Activated CD4-positive, alpha-beta memory T cell treated with anti-CD3 and anti-CD28 coated beads for 36 hours (primary cell): ENCODE data around the gene KCNJ12. TPM values are rescaled to one million over a fixed set of nuclear protein-coding genes. Genes with fewer than 3 reads are reported as not detected.
"Not testable (repeated sequence)": the region's sequence is repeated elsewhere in the genome, so short reads cannot be mapped to it uniquely, and the experiment has no call there.

Source experiments
- CTCF ChIA-PET: fragments of 350-600 bp; sonication (Branson Sonifier 250); formaldehyde crosslinking; loops from one replicate; lab custom pipeline; 2021; ENCODE audit warnings: antibody characterized with exemption, inconsistent platforms; lab: Charles Lee
- POLR2A ChIA-PET: fragments of 350-600 bp; sonication (Branson Sonifier 250); formaldehyde crosslinking; loops from one replicate; lab custom pipeline; 2021; ENCODE audit warnings: antibody characterized with exemption; lab: Charles Lee
- DNase-seq: peaks from one replicate; pipeline ENCODE4 v3.0.0-alpha.2; 2020
- H3K27ac Mint-ChIP-seq: one replicate; pipeline ENCODE4 v1.8.0; 2021; ENCODE audit warnings: mixed read lengths
- H3K27me3 Mint-ChIP-seq: one replicate; pipeline ENCODE4 v1.8.0; 2021; ENCODE audit warnings: mixed read lengths
- H3K36me3 Mint-ChIP-seq: one replicate; pipeline ENCODE4 v1.8.0; 2021; ENCODE audit warnings: mixed read lengths
- H3K4me1 Mint-ChIP-seq: one replicate; pipeline ENCODE4 v1.8.0; 2021; ENCODE audit warnings: low read depth, mixed read lengths
- H3K4me3 Mint-ChIP-seq: one replicate; pipeline ENCODE4 v1.8.0; 2021; ENCODE audit warnings: mild to moderate bottlenecking, mixed read lengths
- H3K9me3 Mint-ChIP-seq: one replicate; pipeline ENCODE4 v1.8.0; 2021; ENCODE audit warnings: mixed read lengths
- intact Hi-C: fragments of 100-400 bp; cut with micrococcal nuclease; formaldehyde crosslinking; loops from one replicate; pipeline ENCODE4 v1.15.1; 2023
- total RNA-seq, 2 experiments: library from RNA; stranded (reverse); gene quantifications; one replicate each; pipeline ENCODE4 v1.2.3, GENCODE V29; 2021

The KCNJ12 gene
- total RNA-seq, 2 experiments from 2014 or later: not detected

DNA sequence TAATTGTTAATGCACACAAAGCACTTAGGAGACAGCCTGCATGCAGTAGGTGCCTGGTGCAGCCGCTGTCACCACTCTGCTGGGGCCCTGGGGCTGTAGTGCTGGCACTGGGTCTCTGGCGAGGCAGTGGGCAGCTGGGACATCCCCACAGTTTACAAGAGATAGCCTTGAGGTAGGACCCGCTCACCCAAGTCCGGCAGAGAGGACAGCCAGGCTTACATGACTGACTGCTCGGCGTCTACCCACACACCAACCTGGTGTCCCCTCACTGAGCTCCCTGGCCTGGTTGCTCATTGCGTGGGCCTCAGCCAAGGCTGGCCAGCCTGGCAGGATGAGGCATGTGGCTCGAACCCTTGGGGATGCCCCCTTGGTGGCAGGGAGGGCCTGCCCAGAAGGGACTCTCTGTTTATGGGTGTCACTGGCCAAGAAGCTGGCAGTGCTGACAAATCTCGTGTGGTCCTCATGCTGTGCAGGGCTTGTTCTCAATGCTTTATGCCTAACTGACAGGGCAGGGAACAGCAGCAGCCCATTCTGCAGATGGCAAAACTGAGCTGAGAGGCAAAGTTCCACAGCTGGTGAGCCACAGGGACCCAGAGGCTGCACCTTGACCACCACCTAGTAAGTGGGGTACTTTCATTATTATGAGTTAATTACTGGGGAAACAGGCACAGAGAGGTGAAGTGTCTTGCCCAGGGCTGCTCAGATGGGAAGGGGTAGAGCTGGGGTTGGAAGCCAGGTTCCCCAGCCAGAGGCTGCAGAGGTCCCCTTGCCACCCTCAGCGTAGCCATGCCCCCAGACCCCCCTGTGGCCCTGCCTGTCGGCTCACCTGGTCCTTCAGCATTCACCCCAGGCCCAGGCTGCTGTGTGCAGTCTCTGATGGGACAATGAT is 32.9 kb upstream of the KCNJ12 start:
- H3K27me3 Mint-ChIP-seq, CTCF ChIA-PET, H3K4me1 Mint-ChIP-seq, POLR2A ChIA-PET, H3K27ac Mint-ChIP-seq, H3K36me3 Mint-ChIP-seq, DNase-seq, intact Hi-C loops, H3K4me3 Mint-ChIP-seq, H3K9me3 Mint-ChIP-seq: not testable (repeated sequence)

DNA sequence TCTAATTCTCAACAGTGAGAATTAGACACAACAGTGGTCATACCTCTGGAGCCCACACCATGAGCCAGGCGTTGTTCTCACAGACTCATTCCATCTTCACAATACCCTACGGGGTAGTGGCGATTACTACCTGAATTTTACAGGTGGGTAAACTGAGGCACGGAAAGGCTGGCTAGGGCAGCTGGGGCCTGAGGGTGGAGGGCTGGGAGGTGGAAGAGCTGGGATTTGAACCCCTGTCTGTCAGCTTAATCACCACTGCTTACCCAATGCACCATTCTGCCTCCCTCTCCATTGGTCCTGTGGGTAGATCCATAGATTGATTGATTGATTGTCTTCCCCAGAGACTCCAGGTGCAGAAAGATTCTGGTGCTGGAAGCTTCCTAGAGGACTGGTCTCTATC is 31.4 kb upstream of the KCNJ12 start:
- POLR2A ChIA-PET, H3K27me3 Mint-ChIP-seq, H3K9me3 Mint-ChIP-seq, H3K27ac Mint-ChIP-seq, CTCF ChIA-PET, intact Hi-C loops, H3K4me3 Mint-ChIP-seq, DNase-seq, H3K36me3 Mint-ChIP-seq, H3K4me1 Mint-ChIP-seq: not testable (repeated sequence)

DNA sequence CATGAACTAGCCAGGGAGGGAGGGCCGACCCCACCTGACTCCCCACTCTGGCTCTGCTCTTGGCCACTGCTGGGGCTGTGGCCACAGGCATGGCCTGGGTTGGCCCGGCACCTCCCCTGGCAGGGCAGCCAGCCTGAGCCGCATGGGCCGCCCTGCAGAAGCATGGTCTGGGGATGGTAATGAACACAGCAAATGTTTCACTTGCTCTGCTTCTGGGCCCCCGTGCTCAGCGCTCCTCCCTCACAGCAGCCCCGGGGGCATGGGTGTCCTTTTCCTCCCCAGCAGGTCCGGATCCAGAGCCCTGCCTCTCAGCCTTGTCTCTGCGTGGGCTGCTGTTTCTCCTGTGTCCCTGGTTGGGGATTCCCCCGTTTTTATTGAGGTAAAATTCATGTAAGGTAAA is 30.9 kb upstream of the KCNJ12 start:
- CTCF ChIA-PET: no interaction called here

DNA sequence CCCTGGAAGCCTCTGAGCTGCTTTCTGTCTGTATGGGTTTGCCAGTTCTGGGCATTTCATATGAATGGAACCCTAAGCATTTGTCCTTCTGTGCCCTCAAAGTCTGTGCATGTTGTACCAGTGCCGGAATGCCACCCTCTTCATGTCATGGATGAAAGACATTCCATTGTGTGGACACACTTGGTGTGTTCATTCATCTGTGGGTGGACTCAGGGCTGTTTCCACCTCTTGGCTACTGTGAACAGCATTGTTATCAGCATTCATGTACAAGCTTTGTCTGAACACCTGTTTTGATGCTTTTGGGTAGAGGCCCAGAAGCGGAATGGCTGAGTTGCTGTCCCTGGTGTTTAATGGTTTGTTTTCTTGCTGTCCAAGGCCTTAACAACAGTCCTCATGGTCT is 30.1 kb upstream of the KCNJ12 start:
- H3K9me3 Mint-ChIP-seq, H3K4me3 Mint-ChIP-seq, POLR2A ChIA-PET, H3K36me3 Mint-ChIP-seq, DNase-seq, H3K27ac Mint-ChIP-seq, H3K27me3 Mint-ChIP-seq, CTCF ChIA-PET, intact Hi-C loops, H3K4me1 Mint-ChIP-seq: not testable (repeated sequence)

More for the DNA sequence above, 30.9 kb upstream of the KCNJ12 start:
- Mint-ChIP-seq H3K27ac (no peak overlapping the region), H3K4me1 (peaks cover 2% of the 10 kb centered on the region), H3K27me3 (peaks cover 2% of the 10 kb centered on the region), H3K9me3 (no peaks in the 10 kb centered on the region), H3K36me3 (no peaks in the 10 kb centered on the region), H3K4me3 (no peak overlapping the region)
- DNase-seq: no peak
- intact Hi-C loops: no loop called here
- POLR2A ChIA-PET: no interaction called here

DNA sequence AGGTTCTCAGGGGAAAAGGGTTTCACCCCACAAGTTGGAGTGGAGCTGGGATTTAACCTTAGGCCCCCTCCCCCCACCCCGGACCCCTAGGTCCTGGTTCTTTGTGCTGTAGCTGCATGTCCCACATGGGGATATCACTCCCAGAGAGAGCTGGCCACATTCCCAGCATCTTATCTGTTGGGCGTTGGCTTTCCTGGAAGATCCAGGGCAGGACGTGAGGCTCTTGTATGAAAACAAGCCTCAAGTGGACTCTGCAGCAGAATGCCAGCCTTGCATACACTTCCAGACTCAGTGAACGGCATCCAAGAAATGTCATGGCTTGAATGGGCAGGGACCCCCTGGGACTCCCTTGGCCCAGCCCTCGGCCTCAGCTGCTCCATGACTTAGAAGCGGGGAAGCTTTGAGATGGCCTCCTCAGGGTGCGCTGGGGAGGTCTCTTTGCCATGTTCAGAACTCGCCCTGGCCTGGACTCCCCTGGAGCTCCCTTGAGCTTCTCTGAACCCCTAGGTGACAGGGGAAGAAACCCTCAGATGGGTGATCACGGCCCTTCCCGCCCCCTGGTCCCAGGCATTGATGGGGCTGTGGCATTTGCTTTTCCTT is 29.4 kb upstream of the KCNJ12 start:
- DNase-seq, intact Hi-C loops, H3K4me3 Mint-ChIP-seq, H3K36me3 Mint-ChIP-seq, H3K4me1 Mint-ChIP-seq, POLR2A ChIA-PET, H3K27ac Mint-ChIP-seq, CTCF ChIA-PET, H3K9me3 Mint-ChIP-seq, H3K27me3 Mint-ChIP-seq: not testable (repeated sequence)

DNA sequence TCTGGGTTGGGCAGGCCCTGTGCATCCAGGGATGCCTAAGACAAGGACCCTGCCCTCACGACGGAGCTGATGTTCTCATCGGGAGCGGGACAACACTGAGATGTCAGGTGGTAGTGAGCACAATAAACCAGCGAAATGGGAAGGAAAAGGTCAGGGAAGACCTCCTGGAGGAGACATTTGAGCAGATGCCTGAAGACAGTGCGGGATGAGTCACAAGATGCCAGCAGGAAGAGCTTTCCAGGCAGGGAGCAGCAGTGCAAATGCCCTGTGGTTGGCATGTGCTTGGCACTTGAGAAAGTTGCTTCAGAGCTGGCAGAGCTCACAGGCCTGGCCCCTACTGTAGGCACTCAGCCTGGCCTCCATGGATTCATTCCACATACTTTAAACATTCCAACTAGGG is 28.5 kb upstream of the KCNJ12 start:
- H3K27ac Mint-ChIP-seq, H3K36me3 Mint-ChIP-seq, POLR2A ChIA-PET, CTCF ChIA-PET, H3K9me3 Mint-ChIP-seq, intact Hi-C loops, H3K4me3 Mint-ChIP-seq, H3K27me3 Mint-ChIP-seq, H3K4me1 Mint-ChIP-seq, DNase-seq: not testable (repeated sequence)

DNA sequence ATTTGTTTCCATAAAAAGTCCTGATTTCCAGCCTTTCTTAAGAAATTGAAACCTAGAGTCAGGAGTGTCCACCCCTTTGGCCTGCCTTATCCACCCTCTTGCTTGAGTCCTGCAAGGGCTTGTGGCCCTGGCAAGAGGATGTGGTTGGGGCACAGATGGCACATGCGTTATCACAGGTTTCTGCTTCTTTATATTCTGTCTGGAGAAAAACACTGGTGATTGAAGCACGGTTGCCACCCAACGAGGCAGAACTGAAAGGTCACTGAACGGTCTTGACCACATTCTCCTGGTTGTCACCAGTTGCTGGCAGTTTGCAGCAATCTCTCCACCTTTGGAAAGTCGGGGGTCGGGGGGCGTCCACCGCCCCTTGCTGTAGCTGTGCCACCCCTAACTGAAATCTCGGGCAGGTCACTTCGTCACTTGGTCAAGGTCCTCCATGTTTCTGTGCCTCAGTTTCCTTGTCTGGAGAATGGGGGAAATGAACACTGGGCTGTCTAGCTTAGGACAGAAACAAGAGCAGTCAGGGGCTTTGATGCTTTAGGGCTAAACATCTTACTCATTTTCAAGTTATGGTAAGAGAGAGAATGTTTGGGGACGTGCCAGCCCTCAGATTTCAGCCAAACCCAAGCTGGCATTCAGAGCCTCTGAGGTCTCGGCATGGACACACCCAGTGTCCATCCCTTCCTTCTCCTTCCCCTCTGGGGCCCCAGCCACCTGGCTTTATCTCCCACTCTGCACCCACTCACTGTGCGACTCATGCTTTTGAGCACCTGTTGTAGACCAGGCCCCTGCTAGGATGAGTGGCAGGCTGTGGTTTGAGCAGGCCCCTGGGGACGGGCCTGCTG is 27.9 kb upstream of the KCNJ12 start:
- CTCF ChIA-PET, POLR2A ChIA-PET: not testable (repeated sequence)

DNA sequence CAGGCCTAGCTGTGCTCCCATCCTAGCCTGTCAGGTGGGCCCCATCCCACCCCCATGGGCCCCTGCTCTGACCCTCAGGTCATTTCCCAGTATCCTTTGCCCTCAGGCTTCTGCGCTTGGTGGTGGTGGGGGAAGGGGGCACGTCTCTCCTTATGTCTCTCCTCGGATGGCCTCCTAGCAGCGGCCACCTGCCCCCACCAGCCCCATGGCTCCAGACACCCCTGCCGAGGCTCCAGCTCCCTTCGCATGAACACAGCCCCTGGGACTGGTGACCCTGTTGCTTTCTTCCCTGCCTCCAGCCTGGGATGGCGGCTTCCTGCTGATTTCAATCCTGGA is 27.3 kb upstream of the KCNJ12 start:
- H3K27ac Mint-ChIP-seq, H3K36me3 Mint-ChIP-seq, POLR2A ChIA-PET, H3K27me3 Mint-ChIP-seq, CTCF ChIA-PET, H3K9me3 Mint-ChIP-seq, H3K4me3 Mint-ChIP-seq, H3K4me1 Mint-ChIP-seq, intact Hi-C loops, DNase-seq: not testable (repeated sequence)

More for the DNA sequence above, 27.9 kb upstream of the KCNJ12 start:
- intact Hi-C loops, H3K36me3 Mint-ChIP-seq, H3K4me1 Mint-ChIP-seq, DNase-seq, H3K9me3 Mint-ChIP-seq, H3K27ac Mint-ChIP-seq, H3K4me3 Mint-ChIP-seq, H3K27me3 Mint-ChIP-seq: not testable (repeated sequence)

DNA sequence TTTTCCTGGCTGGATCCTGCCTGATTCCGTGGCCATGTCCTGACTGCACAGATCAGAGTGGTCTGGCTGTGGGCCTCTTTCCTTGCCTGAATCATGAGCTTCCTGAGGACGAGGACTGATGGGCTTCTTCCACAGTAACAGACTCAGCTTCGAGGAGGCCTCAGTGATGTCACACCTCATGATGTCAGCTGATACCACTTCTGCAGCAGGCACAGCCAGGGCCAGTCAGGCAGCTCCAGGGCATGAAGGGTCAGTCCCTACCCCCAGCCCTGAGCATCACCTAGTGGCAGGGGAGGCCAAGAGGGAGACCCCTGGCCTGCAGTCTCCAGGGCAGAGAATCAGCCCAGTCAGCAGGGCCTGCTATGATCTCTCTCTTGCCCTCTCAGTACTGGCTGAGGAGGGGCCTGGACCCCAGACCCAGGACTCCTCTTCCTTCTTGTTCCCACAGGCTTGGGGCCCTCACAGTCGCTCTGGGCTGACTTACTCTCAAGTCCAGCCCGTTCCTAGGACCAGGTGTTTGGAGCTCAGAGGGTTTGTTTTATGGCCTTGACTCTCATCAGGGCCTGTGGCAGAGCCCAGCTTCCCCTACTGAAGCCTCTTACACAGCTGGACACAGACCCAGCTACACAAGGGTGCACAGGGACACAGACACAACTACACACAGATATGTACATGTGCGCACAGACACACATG is 26.7 kb upstream of the KCNJ12 start:
- H3K27ac Mint-ChIP-seq, CTCF ChIA-PET, H3K27me3 Mint-ChIP-seq, intact Hi-C loops, H3K36me3 Mint-ChIP-seq, POLR2A ChIA-PET, H3K4me1 Mint-ChIP-seq, DNase-seq, H3K4me3 Mint-ChIP-seq, H3K9me3 Mint-ChIP-seq: not testable (repeated sequence)

DNA sequence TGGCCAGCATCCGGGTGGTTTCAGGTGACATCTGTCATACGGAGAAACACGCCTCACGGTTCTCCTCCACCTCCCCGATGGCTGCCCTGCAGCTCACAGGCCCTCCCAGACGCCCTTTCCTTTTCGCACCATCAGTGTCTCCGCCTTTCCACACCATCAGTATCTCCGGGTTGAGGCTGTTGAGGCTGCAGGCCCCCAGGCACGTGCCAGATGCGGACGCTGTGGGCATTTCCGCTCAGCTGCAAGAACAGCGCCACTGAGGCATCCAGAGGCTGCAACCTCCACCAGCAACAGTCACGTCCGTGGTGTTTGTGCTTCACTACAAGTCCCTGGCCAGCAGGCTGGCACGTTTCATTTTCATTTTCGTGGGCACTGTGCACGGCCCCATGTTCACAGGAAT is 25.7 kb upstream of the KCNJ12 start:
- H3K27ac Mint-ChIP-seq, CTCF ChIA-PET, H3K9me3 Mint-ChIP-seq, H3K27me3 Mint-ChIP-seq, H3K4me3 Mint-ChIP-seq, POLR2A ChIA-PET, intact Hi-C loops, H3K4me1 Mint-ChIP-seq, DNase-seq, H3K36me3 Mint-ChIP-seq: not testable (repeated sequence)

DNA sequence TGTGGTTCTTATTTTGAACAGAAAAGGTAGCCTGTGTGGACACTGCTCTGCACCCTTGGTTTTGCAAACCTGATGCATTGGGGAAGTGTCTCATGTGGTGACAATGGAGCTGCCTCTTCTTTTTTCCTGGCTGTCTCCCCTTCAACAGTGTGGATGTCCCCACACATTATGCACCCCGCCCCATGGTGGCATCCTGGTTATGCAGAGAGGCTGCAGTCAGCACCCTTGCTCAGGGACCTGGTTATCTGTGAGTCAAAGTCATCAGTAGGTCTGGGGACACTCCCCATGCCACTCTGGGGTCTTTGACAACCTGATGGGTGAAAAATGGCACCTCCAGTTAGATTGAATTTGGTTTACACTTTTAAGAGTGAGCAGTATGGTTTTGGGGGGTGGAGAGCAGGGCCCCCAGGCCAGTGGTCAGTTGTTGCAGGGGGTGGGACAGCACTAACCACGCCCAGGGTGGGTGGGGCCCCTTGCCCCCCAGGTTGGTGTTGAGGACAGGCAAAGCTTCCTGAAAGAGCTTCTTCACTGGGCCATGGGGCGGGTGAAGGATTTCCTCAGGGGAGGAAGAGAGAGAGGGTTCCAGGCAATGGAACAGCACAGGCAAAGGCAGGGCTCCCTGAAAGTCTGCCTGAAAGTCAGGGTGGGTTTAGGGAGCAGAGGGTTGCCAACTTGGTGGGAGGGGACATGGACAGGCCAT is 24.6 kb upstream of the KCNJ12 start:
- no peak overlapping the region for H3K4me3 Mint-ChIP-seq
- H3K36me3 Mint-ChIP-seq: no peaks in the 10 kb centered on the region
- ChIA-PET CTCF (no interaction called here), POLR2A (no interaction called here)
- no peaks in the 10 kb centered on the region for H3K9me3 Mint-ChIP-seq
- no peaks in the 10 kb centered on the region for H3K27me3 Mint-ChIP-seq
- intact Hi-C loops: no loop called here
- H3K4me1 Mint-ChIP-seq: peaks cover 2% of the 10 kb centered on the region
- DNase-seq: no peak
- no peak overlapping the region for H3K27ac Mint-ChIP-seq
